Left ventricle myocardium inferior (tissue), 1 donor: ENCODE data around the gene CYREN. TPM values are rescaled to one million over a fixed set of nuclear protein-coding genes. Genes with fewer than 3 reads are reported as not detected.
"Not testable (repeated sequence)": the region's sequence is repeated elsewhere in the genome, so short reads cannot be mapped to it uniquely, and the experiment has no call there.

Experiments used
- DNase-seq: peaks from one replicate; pipeline ENCODE4 v3.0.0-alpha.2; 2020
- H3K27ac ChIP-seq: fragments of 200-600 bp; replicated peaks from 2 replicates; pipeline ENCODE4 v1.8.0; 2021
- H3K27me3 ChIP-seq: fragments of 200-600 bp; 2 replicates; pipeline ENCODE4 v1.8.0; 2021; ENCODE audit warnings: low read depth
- H3K36me3 ChIP-seq: fragments of 200-600 bp; 2 replicates; pipeline ENCODE4 v1.8.0; 2021
- H3K4me1 ChIP-seq: fragments of 200-600 bp; 2 replicates; pipeline ENCODE4 v1.8.0; 2021
- H3K4me3 ChIP-seq: fragments of 200-600 bp; 2 replicates; pipeline ENCODE4 v1.8.0; 2021; ENCODE audit warnings: mild to moderate bottlenecking, moderate library complexity
- H3K9me3 ChIP-seq: fragments of 200-600 bp; replicated peaks from 2 replicates; pipeline ENCODE4 v1.8.0; 2021
- CTCF ChIP-seq: fragments of 200-600 bp; IDR thresholded peaks from 2 replicates; pipeline ENCODE4 v1.8.0; 2021; ENCODE audit warnings: antibody characterized with exemption, mild to moderate bottlenecking, borderline replicate concordance
- intact Hi-C: fragments of 100-400 bp; cut with micrococcal nuclease; formaldehyde crosslinking; loops from one replicate; pipeline ENCODE4 v1.11.0; 2022
- total RNA-seq: library from RNA; stranded (reverse); fragmentation: NEBNext Ultra II Directional; extraction: Animal tissue kit (Norgen Biotek cat#: 25700); gene quantifications from one replicate; pipeline ENCODE4 v1.2.1, GENCODE V29; 2021
- donor health status: DM: no; HTN: yes; CAD: no; lungs with severe emphysema.

The CYREN gene
- total RNA-seq, 1 donor from 2014 or later, result 29.8 TPM

GRCh38 chr7:135174941-135175340 lies 4.4 kb upstream of the CYREN start:
- Histone ChIP-seq H3K4me3 (no peak overlapping the region), H3K27ac (no peak overlapping the region), H3K27me3 (no peaks in the 10 kb centered on the region), H3K9me3 (peaks cover 3% of the 10 kb centered on the region), H3K4me1 (peaks cover 11% of the 10 kb centered on the region), H3K36me3 (peaks cover 8% of the 10 kb centered on the region)
- intact Hi-C loops, result loop anchor here (10.0 kb wide), 1 partner anchor 190 kb away; the partner anchor contains the start of gene AGBL3
- no peak for TF ChIP-seq CTCF
- DNase-seq, result no peak

DNA sequence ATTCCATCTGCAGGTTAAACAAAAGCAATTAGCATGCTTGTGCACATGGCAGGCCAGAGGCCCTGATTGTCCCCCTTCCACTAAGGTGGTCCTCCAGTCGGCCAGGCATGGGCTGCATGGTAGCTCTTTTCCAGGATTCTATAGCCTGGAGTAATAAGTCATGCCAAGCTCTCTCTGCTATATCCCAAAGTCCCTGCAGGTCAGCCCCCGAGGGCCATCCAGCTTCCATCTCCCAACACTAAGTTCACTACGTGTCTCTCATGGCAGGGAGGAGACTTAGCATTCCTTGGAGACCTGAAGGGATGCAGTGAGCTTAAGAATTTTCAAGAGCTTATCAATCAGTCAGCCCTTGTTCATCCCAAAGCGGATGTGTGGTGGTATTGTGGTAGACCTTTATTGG lies 3.4 kb upstream of the CYREN start:
- not testable (repeated sequence) for H3K27ac ChIP-seq, H3K4me3 ChIP-seq, H3K36me3 ChIP-seq, H3K9me3 ChIP-seq, DNase-seq, H3K27me3 ChIP-seq
- H3K4me1 ChIP-seq, result peaks cover 21% of the 10 kb centered on the region
- intact Hi-C loops, result loop anchor here (10.0 kb wide), 1 partner anchor 189 kb away; the partner anchor contains the start of gene AGBL3

GRCh38 chr7:135171581-135172291 lies 1.2 kb upstream of the CYREN start:
- H3K27ac ChIP-seq, result peak overlapping the region; percentile 99
- peak overlapping the region; percentile 90 for H3K4me3 ChIP-seq
- not testable (repeated sequence) for DNase-seq, H3K9me3 ChIP-seq, H3K27me3 ChIP-seq
- H3K4me1 ChIP-seq, result peaks cover 42% of the 10 kb centered on the region
- H3K36me3 ChIP-seq, result peaks cover 16% of the 10 kb centered on the region
- intact Hi-C loops, result loop anchor here (10.0 kb wide), 1 partner anchor 187 kb away; the partner anchor contains the start of gene AGBL3

- intact Hi-C loops, result loop anchor here (10.0 kb wide), 1 partner anchor 186 kb away; the partner anchor contains the start of gene AGBL3
- peak; percentile 16 for TF ChIP-seq CTCF
- H3K27ac ChIP-seq, result peak overlapping the region; percentile 99
- H3K27me3 ChIP-seq, H3K9me3 ChIP-seq, DNase-seq: not testable (repeated sequence)
- peaks cover 49% of the 10 kb centered on the region for H3K4me1 ChIP-seq
- peak overlapping the region; percentile 90 for H3K4me3 ChIP-seq
- H3K36me3 ChIP-seq, result peaks cover 22% of the 10 kb centered on the region
These were observed 533 bp upstream of the CYREN start for GRCh38 chr7:135170998-135171481.

GRCh38 chr7:135169964-135170273 lies 588 bp downstream of the CYREN start:
- Histone ChIP-seq H3K27ac (peak overlapping the region; percentile 99), H3K27me3 (no peaks in the 10 kb centered on the region), H3K9me3 (no peaks in the 10 kb centered on the region), H3K4me1 (peaks cover 60% of the 10 kb centered on the region), H3K4me3 (peak overlapping the region; percentile 90), H3K36me3 (peaks cover 31% of the 10 kb centered on the region)
- intact Hi-C loops, result loop anchor here (10.0 kb wide), 1 partner anchor 185 kb away; the partner anchor contains the start of gene AGBL3
- no peak for TF ChIP-seq CTCF
- no peak for DNase-seq

DNA sequence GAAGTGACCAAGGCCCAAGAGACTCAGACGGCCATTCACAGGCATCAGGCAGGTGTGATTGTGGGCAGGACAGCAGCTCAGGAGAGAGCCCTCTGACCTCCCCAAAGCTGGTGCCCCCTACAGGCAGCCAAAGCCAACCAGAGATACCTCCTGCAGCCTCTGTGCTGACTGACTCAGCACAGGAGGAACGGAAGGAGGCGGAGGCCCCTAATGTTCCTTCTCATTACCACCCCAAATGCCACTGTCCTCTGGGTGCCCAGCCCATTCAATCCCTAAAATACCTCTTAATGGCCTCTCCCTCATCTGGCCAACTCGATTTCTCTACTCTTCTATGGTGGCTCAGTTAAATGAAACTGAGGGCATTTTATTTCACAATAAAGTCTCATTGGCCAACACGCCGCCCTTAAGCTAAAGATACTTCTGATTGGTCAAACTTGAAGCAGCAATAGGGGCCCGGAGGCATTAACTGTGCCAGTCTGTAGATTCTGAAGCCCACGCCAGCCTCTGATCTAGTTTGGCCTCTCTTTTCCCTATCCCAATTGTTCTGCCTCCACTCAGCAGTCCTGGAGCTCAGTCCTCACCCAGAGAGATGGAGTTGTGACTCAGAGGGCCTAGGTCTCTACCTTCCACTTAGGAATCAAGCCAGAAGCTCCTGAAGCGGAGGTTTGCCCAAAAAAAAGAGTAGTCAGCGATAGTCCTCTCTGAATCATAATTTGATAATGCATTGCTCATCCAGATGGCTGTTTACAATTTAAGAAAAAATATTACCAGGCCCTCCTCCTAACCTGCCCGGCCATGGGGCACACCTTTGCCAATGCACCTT lies 1.2 kb downstream of the CYREN start:
- intact Hi-C loops, result no loop called here
- H3K4me3 ChIP-seq, result peak overlapping the region; percentile 90
- H3K36me3 ChIP-seq, result peaks cover 35% of the 10 kb centered on the region
- DNase-seq, result no peak
- peaks cover 66% of the 10 kb centered on the region for H3K4me1 ChIP-seq
- peak overlapping the region; percentile 99 for H3K27ac ChIP-seq
- H3K27me3 ChIP-seq, result no peaks in the 10 kb centered on the region
- no peaks in the 10 kb centered on the region for H3K9me3 ChIP-seq
- TF ChIP-seq CTCF, result peak; percentile 48
